Skeletal muscle satellite cell (primary cell): ENCODE data around the gene PDGFD.

Experiments used
- H3K27me3 ChIP-seq: 2 replicates; pipeline ENCODE4 v1.7.0; 2013; ENCODE audit warnings: low read length; ENCODE audit not compliant: control insufficient read depth, insufficient read depth
- H3K36me3 ChIP-seq: 2 replicates; pipeline ENCODE4 v1.7.0; 2013; ENCODE audit warnings: mild to moderate bottlenecking, control low read depth, low read length; ENCODE audit not compliant: insufficient read depth
- H3K4me1 ChIP-seq: 2 replicates; pipeline ENCODE4 v1.7.0; 2013; ENCODE audit warnings: low read length; ENCODE audit not compliant: control insufficient read depth, insufficient read depth
- H3K4me2 ChIP-seq: 2 replicates; pipeline ENCODE4 v1.7.0; 2013; ENCODE audit warnings: mild to moderate bottlenecking, low read length
- H3K4me3 ChIP-seq: 2 replicates; pipeline ENCODE4 v1.7.0; 2013; ENCODE audit warnings: low read length
- H3K9ac ChIP-seq: 2 replicates; pipeline ENCODE4 v1.7.0; 2013; ENCODE audit warnings: mild to moderate bottlenecking, low read depth, low read length, moderate library complexity
- H3K9me3 ChIP-seq: replicated peaks from 2 replicates; pipeline ENCODE4 v1.7.0; 2013; ENCODE audit warnings: mild to moderate bottlenecking, control low read depth, low read length

The PDGFD gene

GRCh38 chr11:104113541-104113940 is 50.4 kb downstream of the PDGFD start:
- Histone ChIP-seq H3K36me3 (no peaks in the 10 kb centered on the region), H3K4me1 (peaks cover 17% of the 10 kb centered on the region), H3K9ac (no peak overlapping the region), H3K27me3 (no peaks in the 10 kb centered on the region), H3K4me2 (no peak overlapping the region), H3K4me3 (no peak overlapping the region), H3K9me3 (no peaks in the 10 kb centered on the region)

- H3K4me2 ChIP-seq: peak overlapping the region; percentile 43
- no peaks in the 10 kb centered on the region for H3K27me3 ChIP-seq
- H3K9me3 ChIP-seq: no peaks in the 10 kb centered on the region
- no peaks in the 10 kb centered on the region for H3K36me3 ChIP-seq
- H3K9ac ChIP-seq: peak overlapping the region; percentile 14
- H3K4me3 ChIP-seq: no peak overlapping the region
- H3K4me1 ChIP-seq: peaks cover 39% of the 10 kb centered on the region
Measured at GRCh38 chr11:104106136-104106754, 57.7 kb downstream of the PDGFD start.

GRCh38 chr11:104105155-104105554 is 58.8 kb downstream of the PDGFD start:
- H3K27me3 ChIP-seq: no peaks in the 10 kb centered on the region
- H3K36me3 ChIP-seq: no peaks in the 10 kb centered on the region
- peak overlapping the region; percentile 43 for H3K4me2 ChIP-seq
- no peak overlapping the region for H3K4me3 ChIP-seq
- H3K4me1 ChIP-seq: peaks cover 32% of the 10 kb centered on the region
- H3K9ac ChIP-seq: peak overlapping the region; percentile 14
- H3K9me3 ChIP-seq: no peaks in the 10 kb centered on the region

- no peaks in the 10 kb centered on the region for H3K27me3 ChIP-seq
- no peak overlapping the region for H3K4me3 ChIP-seq
- no peak overlapping the region for H3K9ac ChIP-seq
- peak overlapping the region; percentile 43 for H3K4me2 ChIP-seq
- H3K9me3 ChIP-seq: no peaks in the 10 kb centered on the region
- H3K4me1 ChIP-seq: peaks cover 27% of the 10 kb centered on the region
- H3K36me3 ChIP-seq: no peaks in the 10 kb centered on the region
Measured at GRCh38 chr11:104104664-104105063, 59.3 kb downstream of the PDGFD start.

- Histone ChIP-seq H3K4me2 (no peak overlapping the region), H3K9ac (no peak overlapping the region), H3K27me3 (no peaks in the 10 kb centered on the region), H3K4me3 (no peak overlapping the region), H3K4me1 (peaks cover 25% of the 10 kb centered on the region), H3K9me3 (no peaks in the 10 kb centered on the region), H3K36me3 (no peaks in the 10 kb centered on the region)
Measured at GRCh38 chr11:104104201-104104600, 59.7 kb downstream of the PDGFD start.

GRCh38 chr11:104098555-104098954 is 65.4 kb downstream of the PDGFD start:
- Histone ChIP-seq H3K9me3 (no peaks in the 10 kb centered on the region), H3K4me3 (no peak overlapping the region), H3K27me3 (no peaks in the 10 kb centered on the region), H3K9ac (no peak overlapping the region), H3K4me1 (no peaks in the 10 kb centered on the region), H3K36me3 (no peaks in the 10 kb centered on the region), H3K4me2 (no peak overlapping the region)

- Histone ChIP-seq H3K4me1 (no peaks in the 10 kb centered on the region), H3K4me3 (no peak overlapping the region), H3K36me3 (no peaks in the 10 kb centered on the region), H3K27me3 (no peaks in the 10 kb centered on the region), H3K9me3 (no peaks in the 10 kb centered on the region), H3K9ac (no peak overlapping the region), H3K4me2 (no peak overlapping the region)
Measured at GRCh38 chr11:104098132-104098531, 65.8 kb downstream of the PDGFD start.

GRCh38 chr11:104096900-104097299 is 67.0 kb downstream of the PDGFD start:
- no peaks in the 10 kb centered on the region for H3K36me3 ChIP-seq
- no peaks in the 10 kb centered on the region for H3K4me1 ChIP-seq
- H3K4me3 ChIP-seq: no peak overlapping the region

GRCh38 chr11:104095791-104096190 is 68.2 kb downstream of the PDGFD start:
- Histone ChIP-seq H3K4me1 (no peaks in the 10 kb centered on the region), H3K4me3 (no peak overlapping the region), H3K27me3 (no peaks in the 10 kb centered on the region), H3K9ac (no peak overlapping the region), H3K36me3 (no peaks in the 10 kb centered on the region), H3K9me3 (no peaks in the 10 kb centered on the region), H3K4me2 (no peak overlapping the region)

More at GRCh38 chr11:104096900-104097299, 67.0 kb downstream of the PDGFD start:
- Histone ChIP-seq H3K4me2 (no peak overlapping the region), H3K9me3 (no peaks in the 10 kb centered on the region), H3K27me3 (no peaks in the 10 kb centered on the region), H3K9ac (no peak overlapping the region)

- Histone ChIP-seq H3K27me3 (no peaks in the 10 kb centered on the region), H3K9ac (no peak overlapping the region), H3K9me3 (no peaks in the 10 kb centered on the region), H3K4me3 (no peak overlapping the region), H3K4me1 (no peaks in the 10 kb centered on the region), H3K36me3 (no peaks in the 10 kb centered on the region), H3K4me2 (no peak overlapping the region)
Measured at GRCh38 chr11:104094576-104094975, 69.4 kb downstream of the PDGFD start.

- Histone ChIP-seq H3K4me2 (no peak overlapping the region), H3K4me3 (no peak overlapping the region), H3K27me3 (no peaks in the 10 kb centered on the region)
Measured at GRCh38 chr11:104093426-104094280, 70.3 kb downstream of the PDGFD start.

GRCh38 chr11:104092744-104093143 is 71.2 kb downstream of the PDGFD start:
- no peak overlapping the region for H3K4me2 ChIP-seq
- no peaks in the 10 kb centered on the region for H3K9me3 ChIP-seq
- H3K36me3 ChIP-seq: no peaks in the 10 kb centered on the region
- no peak overlapping the region for H3K4me3 ChIP-seq
- no peaks in the 10 kb centered on the region for H3K27me3 ChIP-seq
- H3K9ac ChIP-seq: no peak overlapping the region
- no peaks in the 10 kb centered on the region for H3K4me1 ChIP-seq

More at GRCh38 chr11:104093426-104094280, 70.3 kb downstream of the PDGFD start:
- H3K9me3 ChIP-seq: no peaks in the 10 kb centered on the region
- no peaks in the 10 kb centered on the region for H3K36me3 ChIP-seq
- H3K9ac ChIP-seq: no peak overlapping the region
- H3K4me1 ChIP-seq: no peaks in the 10 kb centered on the region
